ENCODE results near the gene RAET1L. TPM values are rescaled to one million over a fixed set of nuclear protein-coding genes. Genes with fewer than 3 reads are reported as not detected.

The RAET1L gene
- total RNA-seq, 3 donors from 2014 or later (not counting 1 experiment from before 2014, with no cell fraction given) = not detected

- DNase-seq (no peak), ATAC-seq (no peak)
- no peak for TF ChIP-seq CTCF (IDR thresholded peaks at IDR 0.05)
- no peak overlapping the region for H3K4me3 Mint-ChIP-seq
- H3K27ac ChIP-seq (ENCODE audit: low read length) = no peak overlapping the region
- H3K27ac Mint-ChIP-seq = no peak overlapping the region
- no peak overlapping the region for H3K4me3 ChIP-seq (ENCODE audit: low read length)
- intact Hi-C loops (cut with micrococcal nuclease) = no loop called here
- H3K36me3 Mint-ChIP-seq = peaks cover 9% of the 10 kb centered on the region
- H3K36me3 ChIP-seq (ENCODE audit: control insufficient read depth, insufficient read depth, low read length) = no peaks in the 10 kb centered on the region
- peaks cover 64 to 68% of the 10 kb centered on the region in 2 donors for H3K27me3 Mint-ChIP-seq (ENCODE audit: low read depth in 2 of 2)
- 88% methylated on average over 8 of the region's 8 CpGs for WGBS (ENCODE audit: insufficient coverage)
- H3K4me1 Mint-ChIP-seq = peaks cover 6 to 8% of the 10 kb centered on the region in 2 donors
- no peaks in the 10 kb centered on the region for H3K9me3 ChIP-seq (ENCODE audit: control insufficient read depth, insufficient read depth, low read length)
- H3K9me3 Mint-ChIP-seq = no peaks in the 10 kb centered on the region
- H3K4me1 ChIP-seq (ENCODE audit: control insufficient read depth, insufficient read depth, low read length) = peaks cover 5% of the 10 kb centered on the region
- H3K27me3 ChIP-seq (ENCODE audit: control insufficient read depth, insufficient read depth, low read length) = peaks cover 17% of the 10 kb centered on the region
Observed at GRCh38 chr6:150032598-150032997, 7.3 kb upstream of the RAET1L start.

- no peaks in the 10 kb centered on the region for H3K9me3 Mint-ChIP-seq
- DNase-seq = no peak
- intact Hi-C loops (cut with micrococcal nuclease) = no loop called here
Observed at GRCh38 chr6:150030611-150031010, 5.3 kb upstream of the RAET1L start.

GRCh38 chr6:150029749-150030148 is 4.4 kb upstream of the RAET1L start:
- no peak overlapping the region for H3K27ac Mint-ChIP-seq
- DNase-seq (no peak), ATAC-seq (no peak)
- Histone ChIP-seq H3K9me3 (ENCODE audit: control insufficient read depth, insufficient read depth, low read length) (no peaks in the 10 kb centered on the region), H3K36me3 (ENCODE audit: control insufficient read depth, insufficient read depth, low read length) (no peaks in the 10 kb centered on the region), H3K4me3 (ENCODE audit: low read length) (no peak overlapping the region), H3K4me1 (ENCODE audit: control insufficient read depth, insufficient read depth, low read length) (peaks cover 8% of the 10 kb centered on the region), H3K27me3 (ENCODE audit: control insufficient read depth, insufficient read depth, low read length) (peaks cover 16% of the 10 kb centered on the region), H3K27ac (ENCODE audit: low read length) (no peak overlapping the region)
- no peaks in the 10 kb centered on the region for H3K9me3 Mint-ChIP-seq
- peaks cover 0 to 6% of the 10 kb centered on the region in 2 donors for H3K4me1 Mint-ChIP-seq
- no peak overlapping the region for H3K4me3 Mint-ChIP-seq
- TF ChIP-seq CTCF (IDR thresholded peaks at IDR 0.05) = no peak
- intact Hi-C loops (cut with micrococcal nuclease) = no loop called here
- WGBS (ENCODE audit: insufficient coverage) = 60% methylated on average over 4 of the region's 4 CpGs
- no peaks in the 10 kb centered on the region for H3K36me3 Mint-ChIP-seq
- H3K27me3 Mint-ChIP-seq (ENCODE audit: low read depth in 2 of 2) = peaks cover 68 to 70% of the 10 kb centered on the region in 2 donors

More at GRCh38 chr6:150030611-150031010, 5.3 kb upstream of the RAET1L start:
- Mint-ChIP-seq H3K4me1 (peaks cover 0 to 5% of the 10 kb centered on the region in 2 donors), H3K36me3 (no peaks in the 10 kb centered on the region), H3K27ac (no peak overlapping the region), H3K27me3 (ENCODE audit: low read depth in 2 of 2) (peaks cover 67 to 68% of the 10 kb centered on the region in 2 donors), H3K4me3 (no peak overlapping the region)
- WGBS (ENCODE audit: insufficient coverage) = 93% methylated on average over 3 of the region's 3 CpGs
- Histone ChIP-seq H3K4me1 (ENCODE audit: control insufficient read depth, insufficient read depth, low read length) (peaks cover 3% of the 10 kb centered on the region), H3K27me3 (ENCODE audit: control insufficient read depth, insufficient read depth, low read length) (peaks cover 14% of the 10 kb centered on the region), H3K36me3 (ENCODE audit: control insufficient read depth, insufficient read depth, low read length) (no peaks in the 10 kb centered on the region), H3K27ac (ENCODE audit: low read length) (no peak overlapping the region), H3K9me3 (ENCODE audit: control insufficient read depth, insufficient read depth, low read length) (no peaks in the 10 kb centered on the region), H3K4me3 (ENCODE audit: low read length) (no peak overlapping the region)
- TF ChIP-seq CTCF (IDR thresholded peaks at IDR 0.05) = no peak
- ATAC-seq = no peak

GRCh38 chr6:150029276-150029675 is 3.9 kb upstream of the RAET1L start:
- peaks cover 8% of the 10 kb centered on the region for H3K4me1 ChIP-seq (ENCODE audit: control insufficient read depth, insufficient read depth, low read length)
- H3K36me3 ChIP-seq (ENCODE audit: control insufficient read depth, insufficient read depth, low read length) = no peaks in the 10 kb centered on the region
- no peak for TF ChIP-seq CTCF (IDR thresholded peaks at IDR 0.05)
- H3K4me3 ChIP-seq (ENCODE audit: low read length) = no peak overlapping the region
- no peak overlapping the region for H3K27ac Mint-ChIP-seq
- WGBS (ENCODE audit: insufficient coverage) = 76% methylated on average over 3 of the region's 7 CpGs
- H3K27me3 ChIP-seq (ENCODE audit: control insufficient read depth, insufficient read depth, low read length) = peaks cover 17% of the 10 kb centered on the region
- peaks cover 68 to 69% of the 10 kb centered on the region in 2 donors for H3K27me3 Mint-ChIP-seq (ENCODE audit: low read depth in 2 of 2)
- no peak overlapping the region for H3K27ac ChIP-seq (ENCODE audit: low read length)
- no peaks in the 10 kb centered on the region for H3K9me3 Mint-ChIP-seq
- DNase-seq = no peak
- no peak for ATAC-seq
- peaks cover 0 to 6% of the 10 kb centered on the region in 2 donors for H3K4me1 Mint-ChIP-seq
- H3K9me3 ChIP-seq (ENCODE audit: control insufficient read depth, insufficient read depth, low read length) = no peaks in the 10 kb centered on the region
- H3K36me3 Mint-ChIP-seq = no peaks in the 10 kb centered on the region
- H3K4me3 Mint-ChIP-seq = no peak overlapping the region
- intact Hi-C loops (cut with micrococcal nuclease) = no loop called here

All from natural killer cell (primary cell).